ENCODE measurements around the gene ASB9.

DNA sequence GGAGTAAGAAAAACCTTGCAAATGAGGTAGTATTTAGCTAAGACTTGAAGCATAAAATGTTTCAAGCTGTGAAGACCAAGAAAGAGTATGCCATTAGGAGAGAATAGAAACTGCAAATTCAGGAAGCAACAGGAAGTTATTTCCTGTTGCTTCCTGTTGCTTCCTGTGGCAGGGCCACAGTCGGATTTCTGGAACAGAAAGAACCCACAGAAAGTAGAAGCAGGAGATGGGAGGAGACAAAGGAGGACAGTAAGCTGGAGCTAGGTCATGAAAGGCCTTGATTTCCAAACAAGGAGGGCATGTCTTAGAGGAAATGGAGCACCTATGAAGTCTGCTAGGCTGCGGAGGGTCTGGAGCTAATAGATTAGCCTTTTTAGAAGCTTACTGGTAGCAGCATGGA lies 28.3 kb upstream of the ASB9 start:
- TF ChIP-seq TAF1 (IDR thresholded peaks at IDR 0.05; ENCODE audit: low read depth) (no peak), EP300 (conservative IDR thresholded peaks at IDR 0.05; ENCODE audit: poor library complexity, severe bottlenecking) (no peak), EZH2 (IDR thresholded peaks at IDR 0.05; ENCODE audit: borderline replicate concordance, insufficient read depth, low read length, poor library complexity, severe bottlenecking) (no peak), RAD21 (conservative IDR thresholded peaks at IDR 0.05) (no peak)
- TF ChIP-seq, protein P1, sequence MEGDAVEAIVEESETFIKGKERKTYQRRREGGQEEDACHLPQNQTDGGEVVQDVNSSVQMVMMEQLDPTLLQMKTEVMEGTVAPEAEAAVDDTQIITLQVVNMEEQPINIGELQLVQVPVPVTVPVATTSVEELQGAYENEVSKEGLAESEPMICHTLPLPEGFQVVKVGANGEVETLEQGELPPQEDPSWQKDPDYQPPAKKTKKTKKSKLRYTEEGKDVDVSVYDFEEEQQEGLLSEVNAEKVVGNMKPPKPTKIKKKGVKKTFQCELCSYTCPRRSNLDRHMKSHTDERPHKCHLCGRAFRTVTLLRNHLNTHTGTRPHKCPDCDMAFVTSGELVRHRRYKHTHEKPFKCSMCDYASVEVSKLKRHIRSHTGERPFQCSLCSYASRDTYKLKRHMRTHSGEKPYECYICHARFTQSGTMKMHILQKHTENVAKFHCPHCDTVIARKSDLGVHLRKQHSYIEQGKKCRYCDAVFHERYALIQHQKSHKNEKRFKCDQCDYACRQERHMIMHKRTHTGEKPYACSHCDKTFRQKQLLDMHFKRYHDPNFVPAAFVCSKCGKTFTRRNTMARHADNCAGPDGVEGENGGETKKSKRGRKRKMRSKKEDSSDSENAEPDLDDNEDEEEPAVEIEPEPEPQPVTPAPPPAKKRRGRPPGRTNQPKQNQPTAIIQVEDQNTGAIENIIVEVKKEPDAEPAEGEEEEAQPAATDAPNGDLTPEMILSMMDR (IDR thresholded peaks at IDR 0.05; ENCODE audit: poor library complexity, severe bottlenecking) = no peak

All from neural cell (in vitro differentiated cells).